ENCODE data around the gene HABP2. TPM values are rescaled to one million over a fixed set of nuclear protein-coding genes. Genes with fewer than 3 reads are reported as not detected.

Gene HABP2
- total RNA-seq, 1 donor from 2014 or later = 0.63 TPM

GRCh38 chr10:113628607-113629153 is 75.8 kb downstream of the HABP2 start:
- TF ChIP-seq CTCF (conservative IDR thresholded peaks at IDR 0.05; ENCODE audit: low read depth, low read length) = no peak
- H3K4me3 ChIP-seq (ENCODE audit: low read depth, low read length) = no peak overlapping the region
- DNase-seq (ENCODE audit: low read depth) = no peak

- H3K4me3 ChIP-seq (ENCODE audit: low read depth, low read length) = no peak overlapping the region
- DNase-seq (ENCODE audit: low read depth) = no peak
- no peak for TF ChIP-seq CTCF (conservative IDR thresholded peaks at IDR 0.05; ENCODE audit: low read depth, low read length)
Measured at GRCh38 chr10:113630929-113631533, 78.2 kb downstream of the HABP2 start.

- no peak for TF ChIP-seq CTCF (conservative IDR thresholded peaks at IDR 0.05; ENCODE audit: low read depth, low read length)
- DNase-seq (ENCODE audit: low read depth) = no peak
- H3K4me3 ChIP-seq (ENCODE audit: low read depth, low read length) = no peak overlapping the region
Measured at GRCh38 chr10:113631684-113632367, 79.0 kb downstream of the HABP2 start.

Other genes with a start within 250 kb of the HABP2 start
- not detected in 2 replicates for gene NRAP, start 111.0 kb downstream of the HABP2 start, total RNA-seq
- gene CASP7, start 126.9 kb downstream of the HABP2 start, total RNA-seq = 16.5 and 29.0 TPM in 2 replicates
- gene PLEKHS1, start 198.6 kb downstream of the HABP2 start, total RNA-seq = not detected in 2 replicates

Measured in epithelial cell of proximal tubule (primary cell).